ENCODE measurements around the gene UBE2I.

DNA sequence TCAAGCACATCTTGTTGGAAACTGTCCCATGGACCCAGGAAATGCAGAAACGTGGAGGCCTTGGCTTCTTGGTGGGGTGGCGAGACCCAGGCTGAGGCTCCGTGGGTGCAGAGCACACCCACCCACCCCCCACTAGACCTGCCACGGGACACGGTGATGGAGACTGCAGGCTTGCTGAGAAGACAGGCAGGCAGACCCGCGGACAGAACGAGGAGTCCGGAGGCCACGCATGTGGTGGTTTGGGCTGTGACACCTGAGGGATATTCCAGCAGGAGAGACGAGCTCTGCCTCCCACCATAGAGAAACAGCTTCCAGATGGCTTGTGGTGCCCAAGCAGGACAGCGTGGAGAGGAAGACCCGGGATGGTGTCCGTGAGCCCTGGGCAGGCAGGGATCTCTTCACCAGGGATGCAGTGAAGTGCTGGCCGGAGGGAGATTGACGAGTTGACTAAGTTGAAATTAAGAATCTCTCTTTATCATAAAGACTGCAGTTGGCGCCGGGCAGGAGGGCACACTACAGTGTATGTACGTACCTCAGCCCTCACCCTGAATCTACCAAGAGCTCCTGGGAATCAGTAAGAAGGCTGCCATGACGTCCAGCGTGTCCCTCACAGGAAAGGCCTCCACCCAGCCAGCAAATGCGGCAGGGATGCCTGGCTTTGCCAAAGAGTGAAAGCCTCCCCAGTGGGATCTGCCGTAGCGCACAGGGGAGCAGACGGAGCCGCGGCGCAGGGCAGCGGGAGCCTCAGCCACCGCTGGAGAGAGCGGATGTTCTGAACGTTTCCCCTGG is 8.2 kb downstream of the UBE2I start:
- TF ChIP-seq RARB (CRISPR knock-in tag; IDR thresholded peaks at IDR 0.05) (no peak), JUN (IDR thresholded peaks at IDR 0.05) (no peak), EHMT2 (IDR thresholded peaks at IDR 0.05; ENCODE audit: low read depth) (no peak), RAD21 (conservative IDR thresholded peaks at IDR 0.05 in 1 of 2, IDR thresholded peaks at IDR 0.05 in 1 of 2) (no peak), CTCF (IDR thresholded peaks at IDR 0.05) (no peak), POLR2A (IDR thresholded peaks at IDR 0.05; ENCODE audit: low read length) (no peak), ZFP36 (IDR thresholded peaks at IDR 0.05; ENCODE audit: borderline replicate concordance, partially characterized antibody) (no peak)
